ENCODE measurements around the gene XPNPEP2.

GRCh38 chrX:129791961-129792570, 53.3 kb downstream of the XPNPEP2 start:
- no peak for TF ChIP-seq POLR2A (IDR thresholded peaks at IDR 0.05)
- TF ChIP-seq, protein P1, sequence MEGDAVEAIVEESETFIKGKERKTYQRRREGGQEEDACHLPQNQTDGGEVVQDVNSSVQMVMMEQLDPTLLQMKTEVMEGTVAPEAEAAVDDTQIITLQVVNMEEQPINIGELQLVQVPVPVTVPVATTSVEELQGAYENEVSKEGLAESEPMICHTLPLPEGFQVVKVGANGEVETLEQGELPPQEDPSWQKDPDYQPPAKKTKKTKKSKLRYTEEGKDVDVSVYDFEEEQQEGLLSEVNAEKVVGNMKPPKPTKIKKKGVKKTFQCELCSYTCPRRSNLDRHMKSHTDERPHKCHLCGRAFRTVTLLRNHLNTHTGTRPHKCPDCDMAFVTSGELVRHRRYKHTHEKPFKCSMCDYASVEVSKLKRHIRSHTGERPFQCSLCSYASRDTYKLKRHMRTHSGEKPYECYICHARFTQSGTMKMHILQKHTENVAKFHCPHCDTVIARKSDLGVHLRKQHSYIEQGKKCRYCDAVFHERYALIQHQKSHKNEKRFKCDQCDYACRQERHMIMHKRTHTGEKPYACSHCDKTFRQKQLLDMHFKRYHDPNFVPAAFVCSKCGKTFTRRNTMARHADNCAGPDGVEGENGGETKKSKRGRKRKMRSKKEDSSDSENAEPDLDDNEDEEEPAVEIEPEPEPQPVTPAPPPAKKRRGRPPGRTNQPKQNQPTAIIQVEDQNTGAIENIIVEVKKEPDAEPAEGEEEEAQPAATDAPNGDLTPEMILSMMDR (IDR thresholded peaks at IDR 0.05), result no peak

All from uterus (tissue), 2 donors.